HG02884 (cell line): ENCODE measurements around the gene UHRF1.
A peak's percentile ranks its signal among the peaks of the same experiment; 100 is the strongest.
"Not testable (repeated sequence)": the region's sequence is repeated elsewhere in the genome, so short reads cannot be mapped to it uniquely, and the experiment has no call there.

Source experiments
- ATAC-seq: cut with Tn5 transposase; IDR thresholded peaks from one replicate; pipeline ENCODE4 v1.9.1; 2021; ENCODE audit warnings: mild to moderate bottlenecking, moderate library complexity; ENCODE audit not compliant: unreplicated experiment

UHRF1 gene

GRCh38 chr19:4933528-4933927 lies 24.2 kb downstream of the UHRF1 start:
- ATAC-seq, result no peak

DNA sequence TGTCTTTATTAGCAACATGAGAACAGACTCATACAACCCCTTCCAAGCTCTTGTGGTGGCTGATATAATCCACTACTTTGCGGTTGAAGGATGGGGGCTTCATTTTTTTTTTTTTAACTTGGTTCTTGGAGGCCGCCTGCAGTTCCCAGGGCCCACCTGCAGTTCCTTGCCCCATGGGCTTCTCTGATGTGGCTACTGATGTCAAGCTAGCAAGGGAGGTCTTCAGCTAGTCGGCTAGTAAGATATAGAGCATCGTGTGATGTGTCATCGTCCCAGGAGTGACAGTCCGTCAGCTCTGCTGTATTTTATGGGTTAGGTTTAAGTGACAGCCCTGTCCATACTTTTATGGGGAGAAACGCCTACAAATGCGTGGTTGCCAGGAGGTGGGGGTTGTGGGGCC lies 26.1 kb downstream of the UHRF1 start:
- ATAC-seq, result no peak

GRCh38 chr19:4937060-4937459 lies 27.8 kb downstream of the UHRF1 start:
- ATAC-seq, result no peak

DNA sequence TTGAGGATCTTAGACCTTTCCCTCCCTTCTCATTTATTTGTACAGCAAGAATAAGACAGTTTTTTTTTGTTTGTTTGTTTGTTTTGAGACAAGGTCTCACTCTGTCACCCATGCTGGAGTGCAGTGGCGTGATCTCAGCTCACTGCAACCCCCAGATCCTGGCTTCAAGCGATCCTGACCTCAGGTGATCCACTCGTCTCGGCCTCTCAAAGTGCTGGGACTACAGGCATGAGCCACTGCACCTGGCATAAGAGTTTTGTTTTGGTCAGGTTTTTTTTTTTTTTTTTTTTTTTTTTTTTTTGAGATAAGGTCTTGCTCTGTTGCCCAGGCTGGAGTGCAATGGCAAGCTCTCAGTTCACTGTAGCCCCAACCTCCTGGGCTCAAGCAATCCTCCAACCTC lies 29.2 kb downstream of the UHRF1 start:
- not testable (repeated sequence) for ATAC-seq

GRCh38 chr19:4939466-4939865 lies 30.2 kb downstream of the UHRF1 start:
- ATAC-seq, result no peak

DNA sequence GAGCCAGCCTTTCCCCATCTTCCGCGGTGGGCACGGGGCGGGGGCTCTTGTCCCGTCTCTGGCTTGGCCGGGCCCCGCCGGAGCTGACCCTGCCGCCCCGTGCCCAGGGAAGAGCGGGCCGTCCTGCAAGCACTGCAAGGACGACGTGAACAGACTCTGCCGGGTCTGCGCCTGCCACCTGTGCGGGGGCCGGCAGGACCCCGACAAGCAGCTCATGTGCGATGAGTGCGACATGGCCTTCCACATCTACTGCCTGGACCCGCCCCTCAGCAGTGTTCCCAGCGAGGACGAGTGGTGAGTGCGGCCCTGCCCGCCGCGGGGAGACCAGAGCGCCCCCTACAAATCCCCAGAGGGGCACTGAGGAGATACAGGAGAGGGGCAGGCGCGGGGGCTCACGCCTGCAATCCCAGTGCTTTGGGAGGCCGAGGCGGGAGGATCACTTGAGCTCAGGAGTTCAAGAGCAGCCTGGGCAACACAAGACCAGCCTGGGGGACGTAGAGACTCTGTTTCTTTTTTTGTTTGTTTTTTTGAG lies 32.4 kb downstream of the UHRF1 start:
- not testable (repeated sequence) for ATAC-seq

DNA sequence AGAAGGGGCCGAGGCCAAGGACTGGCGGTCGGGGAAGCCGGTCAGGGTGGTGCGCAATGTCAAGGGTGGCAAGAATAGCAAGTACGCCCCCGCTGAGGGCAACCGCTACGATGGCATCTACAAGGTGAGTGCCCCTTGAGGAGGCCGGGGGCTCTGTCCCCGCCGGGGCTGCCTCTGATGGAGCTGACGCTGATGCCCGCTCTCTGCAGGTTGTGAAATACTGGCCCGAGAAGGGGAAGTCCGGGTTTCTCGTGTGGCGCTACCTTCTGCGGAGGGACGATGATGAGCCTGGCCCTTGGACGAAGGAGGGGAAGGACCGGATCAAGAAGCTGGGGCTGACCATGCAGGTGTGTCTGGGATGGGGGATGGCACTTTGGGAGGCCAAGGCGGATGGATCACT lies 41.3 kb downstream of the UHRF1 start:
- not testable (repeated sequence) for ATAC-seq

DNA sequence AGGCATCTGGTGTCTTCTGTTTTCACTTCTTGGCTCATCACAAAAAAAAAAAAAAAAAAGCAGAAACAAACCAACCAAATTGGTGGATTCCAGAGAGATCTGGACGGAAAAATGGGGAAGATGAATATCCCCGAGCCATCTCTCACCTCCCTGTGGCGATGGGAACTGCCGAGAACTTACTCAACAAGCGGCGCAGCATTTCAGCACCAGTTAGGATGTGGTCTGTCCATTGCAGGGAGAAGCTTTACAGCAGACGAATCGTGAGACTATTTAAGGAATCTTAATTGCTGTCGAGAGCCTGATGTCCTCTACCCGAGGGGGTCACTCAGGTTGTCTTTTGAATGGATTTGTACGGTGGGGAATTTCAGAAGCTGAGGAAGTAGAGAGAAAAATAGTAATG lies 42.4 kb downstream of the UHRF1 start:
- no peak for ATAC-seq

- no peak for ATAC-seq
Observed at GRCh38 chr19:4952945-4953344, 43.6 kb downstream of the UHRF1 start.

- not testable (repeated sequence) for ATAC-seq
Observed at GRCh38 chr19:4954320-4955149, 45.2 kb downstream of the UHRF1 start.

DNA sequence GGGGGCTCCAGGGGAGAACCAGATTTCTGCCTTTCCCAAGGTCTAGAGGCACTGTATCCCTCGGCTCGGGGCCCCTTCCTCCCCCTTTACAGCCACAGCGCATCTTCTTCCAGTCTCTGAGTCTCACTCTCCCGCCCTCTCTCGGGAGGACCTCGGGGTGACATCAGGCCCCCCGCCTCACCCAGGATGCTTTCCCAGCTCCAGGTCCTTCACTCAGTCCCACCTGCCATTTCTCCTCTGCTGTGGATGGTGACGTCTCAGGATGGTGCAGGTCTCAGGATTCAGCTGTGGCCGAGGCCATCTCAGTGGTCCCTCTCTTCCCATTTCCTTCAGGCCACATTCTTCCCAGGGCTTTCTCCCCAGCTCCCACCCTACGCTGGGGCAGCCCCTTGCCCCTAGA lies 46.0 kb downstream of the UHRF1 start:
- ATAC-seq, result no peak

GRCh38 chr19:4957981-4958380 lies 48.7 kb downstream of the UHRF1 start:
- no peak for ATAC-seq

DNA sequence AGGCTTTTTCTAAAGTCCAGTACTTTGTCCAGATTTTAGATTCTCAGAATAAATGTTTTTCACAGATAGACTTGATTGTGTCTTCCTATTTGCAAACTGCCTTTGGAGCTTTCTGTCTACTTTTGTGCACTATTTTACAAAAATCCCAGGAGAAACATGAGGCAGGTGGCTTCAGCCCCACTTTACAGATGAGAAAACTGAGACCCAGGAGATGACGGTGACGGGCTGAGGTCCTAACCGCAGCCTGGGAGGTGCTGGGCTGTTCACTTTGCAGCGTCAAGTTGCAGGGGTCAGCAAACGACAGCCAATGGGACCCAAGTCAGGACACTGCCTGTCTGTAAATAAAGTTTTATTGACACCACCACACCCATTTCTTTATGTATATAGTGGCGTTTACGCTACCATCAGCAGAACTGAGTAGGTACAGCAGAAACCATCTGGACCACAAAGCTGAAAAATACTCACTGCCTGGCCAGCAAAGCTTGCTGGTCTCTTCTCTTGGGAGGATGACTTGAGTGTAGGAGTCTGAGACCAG lies 52.9 kb downstream of the UHRF1 start:
- no peak for ATAC-seq

DNA sequence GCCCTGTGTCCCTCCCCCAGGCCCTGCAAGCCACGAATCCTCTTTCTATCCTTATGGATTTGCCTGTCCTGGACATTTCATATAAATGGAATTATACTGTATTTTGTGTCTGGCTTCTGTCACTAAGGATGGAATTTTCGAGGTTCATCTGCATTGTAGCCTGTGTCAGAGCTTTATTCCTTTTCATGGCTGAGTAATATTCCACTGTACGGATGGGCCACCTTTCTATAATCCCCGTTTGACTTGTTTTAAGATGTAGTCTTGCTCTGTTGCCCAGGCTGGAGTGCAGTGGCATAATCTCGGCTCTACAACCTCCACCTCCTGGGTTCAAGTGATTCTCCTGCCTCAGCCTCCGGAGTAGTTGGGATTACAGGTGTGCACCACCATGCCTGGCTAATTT lies 55.8 kb downstream of the UHRF1 start:
- no peak for ATAC-seq

- no peak for ATAC-seq
Observed at GRCh38 chr19:4966591-4966990, 57.3 kb downstream of the UHRF1 start.

- ATAC-seq, result no peak
Observed at GRCh38 chr19:4967738-4968461, 58.6 kb downstream of the UHRF1 start.

DNA sequence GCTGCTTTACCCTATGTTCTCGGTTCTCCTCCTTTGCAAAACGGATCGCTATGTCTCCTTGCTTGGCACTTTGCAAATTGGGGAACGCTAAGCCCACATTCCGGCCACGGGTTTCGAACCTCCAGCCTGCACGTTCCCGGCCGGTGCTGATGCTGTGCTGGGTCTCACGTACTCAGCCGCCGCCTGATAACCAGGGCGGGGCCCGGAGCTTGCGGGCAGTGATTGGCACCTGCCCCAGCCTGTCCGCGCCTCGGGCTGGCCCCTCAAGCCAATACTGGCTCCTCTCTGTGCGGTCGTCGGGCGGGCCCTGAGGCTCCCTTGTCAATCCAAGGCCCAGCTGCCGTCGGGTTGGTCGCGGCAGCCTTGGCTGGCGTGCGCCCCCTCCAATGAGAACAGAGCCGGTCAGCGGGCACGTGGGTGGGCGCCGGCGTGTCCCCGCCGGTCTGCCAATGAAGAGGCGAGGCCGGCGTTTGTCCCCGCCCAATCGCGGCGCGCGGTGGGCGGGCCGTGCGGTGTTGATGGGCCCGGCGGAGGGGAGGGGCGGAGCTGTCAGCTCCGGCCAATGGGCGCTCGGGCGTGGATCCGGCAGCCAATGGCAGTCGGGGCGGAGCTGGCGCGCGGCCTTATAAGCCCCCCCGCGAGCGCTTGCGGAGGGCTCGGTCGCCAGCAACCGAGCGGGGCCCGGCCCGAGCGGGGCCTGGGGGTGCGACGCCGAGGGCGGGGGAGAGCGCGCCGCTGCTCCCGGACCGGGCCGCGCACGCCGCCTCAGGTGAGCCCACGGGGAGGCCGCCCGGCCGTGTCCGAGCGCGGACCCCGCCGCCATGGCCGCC lies 59.4 kb downstream of the UHRF1 start, which contains the start of gene KDM4B:
KDM4B (plus strand) TSS at position 652 of the 830 bp plus-strand sequence. CDS start 63,778 bp downstream, outside the sequence.
- ATAC-seq, result peak; percentile 90

GRCh38 chr19:4969292-4969771 lies 60.0 kb downstream of the UHRF1 start:
- no peak for ATAC-seq

GRCh38 chr19:4969772-4970531 lies 60.7 kb downstream of the UHRF1 start:
- no peak for ATAC-seq
